Calu3 (cell line): ENCODE data around the gene CDC5L. TPM values are rescaled to one million over a fixed set of nuclear protein-coding genes. Genes with fewer than 3 reads are reported as not detected.

Source experiments
- BruUV-seq: library from RNA; stranded (reverse); fragments of 400-500 nt; replicated peaks from 2 replicates; lab custom pipeline; 2021; lab: Mats Ljungman, UMichigan
- CTCF ChIA-PET: fragments of 300-600 bp; sonication (Branson Sonifier 250); formaldehyde crosslinking; loops from one replicate; lab custom pipeline; 2022; ENCODE audit warnings: antibody characterized with exemption; lab: Charles Lee
- DNase-seq: peaks from one replicate; pipeline ENCODE4 v3.0.0; 2022
- H3K27ac Mint-ChIP-seq: one replicate; pipeline ENCODE4 v1.8.0; 2022; ENCODE audit warnings: mixed read lengths; ENCODE audit not compliant: unreplicated experiment
- H3K27me3 Mint-ChIP-seq: one replicate; pipeline ENCODE4 v1.8.0; 2022; ENCODE audit warnings: mixed read lengths; ENCODE audit not compliant: unreplicated experiment
- H3K36me3 Mint-ChIP-seq: one replicate; pipeline ENCODE4 v1.8.0; 2022; ENCODE audit warnings: mild to moderate bottlenecking, moderate library complexity, mixed read lengths; ENCODE audit not compliant: insufficient read depth, unreplicated experiment
- H3K4me1 Mint-ChIP-seq: one replicate; pipeline ENCODE4 v1.8.0; 2022; ENCODE audit warnings: mild to moderate bottlenecking, low read depth, mixed read lengths; ENCODE audit not compliant: unreplicated experiment
- H3K4me3 Mint-ChIP-seq: one replicate; pipeline ENCODE4 v1.8.0; 2022; ENCODE audit warnings: mild to moderate bottlenecking, low read depth, moderate library complexity, mixed read lengths; ENCODE audit not compliant: unreplicated experiment
- H3K9me3 Mint-ChIP-seq: one replicate; pipeline ENCODE4 v1.8.0; 2022; ENCODE audit warnings: low read depth, mixed read lengths; ENCODE audit not compliant: unreplicated experiment
- intact Hi-C: fragments of 100-400 bp; cut with micrococcal nuclease; formaldehyde crosslinking; loops from one replicate; pipeline ENCODE4 v1.10.0; 2022; ENCODE audit not compliant: unreplicated experiment
- total RNA-seq: library from RNA; stranded (reverse); gene quantifications from 2 replicates; pipeline ENCODE4 v1.2.3, GENCODE V29; 2022
- TF ChIP-seq, protein P1 (sequence below): fragments of 200-600 bp; IDR thresholded peaks from one replicate; pipeline ENCODE4 v1.8.0; 2022; ENCODE audit warnings: antibody characterized with exemption; ENCODE audit not compliant: unreplicated experiment

The CDC5L gene
- total RNA-seq, 1 experiment from 2014 or later = 43.4 TPM

- BruUV-seq = no TSS peak
- H3K27me3 Mint-ChIP-seq = no peaks in the 10 kb centered on the region
- DNase-seq = no peak
- intact Hi-C loops = no loop called here
- no peaks in the 10 kb centered on the region for H3K4me1 Mint-ChIP-seq
- peaks cover 52% of the 10 kb centered on the region for H3K36me3 Mint-ChIP-seq
- no peaks in the 10 kb centered on the region for H3K9me3 Mint-ChIP-seq
- no peak overlapping the region for H3K4me3 Mint-ChIP-seq
- TF ChIP-seq, protein P1, sequence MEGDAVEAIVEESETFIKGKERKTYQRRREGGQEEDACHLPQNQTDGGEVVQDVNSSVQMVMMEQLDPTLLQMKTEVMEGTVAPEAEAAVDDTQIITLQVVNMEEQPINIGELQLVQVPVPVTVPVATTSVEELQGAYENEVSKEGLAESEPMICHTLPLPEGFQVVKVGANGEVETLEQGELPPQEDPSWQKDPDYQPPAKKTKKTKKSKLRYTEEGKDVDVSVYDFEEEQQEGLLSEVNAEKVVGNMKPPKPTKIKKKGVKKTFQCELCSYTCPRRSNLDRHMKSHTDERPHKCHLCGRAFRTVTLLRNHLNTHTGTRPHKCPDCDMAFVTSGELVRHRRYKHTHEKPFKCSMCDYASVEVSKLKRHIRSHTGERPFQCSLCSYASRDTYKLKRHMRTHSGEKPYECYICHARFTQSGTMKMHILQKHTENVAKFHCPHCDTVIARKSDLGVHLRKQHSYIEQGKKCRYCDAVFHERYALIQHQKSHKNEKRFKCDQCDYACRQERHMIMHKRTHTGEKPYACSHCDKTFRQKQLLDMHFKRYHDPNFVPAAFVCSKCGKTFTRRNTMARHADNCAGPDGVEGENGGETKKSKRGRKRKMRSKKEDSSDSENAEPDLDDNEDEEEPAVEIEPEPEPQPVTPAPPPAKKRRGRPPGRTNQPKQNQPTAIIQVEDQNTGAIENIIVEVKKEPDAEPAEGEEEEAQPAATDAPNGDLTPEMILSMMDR = no peak
- no peak overlapping the region for H3K27ac Mint-ChIP-seq
- CTCF ChIA-PET = no interaction called here
These were observed 17.2 kb downstream of the CDC5L start for GRCh38 chr6:44404715-44405099.

DNA sequence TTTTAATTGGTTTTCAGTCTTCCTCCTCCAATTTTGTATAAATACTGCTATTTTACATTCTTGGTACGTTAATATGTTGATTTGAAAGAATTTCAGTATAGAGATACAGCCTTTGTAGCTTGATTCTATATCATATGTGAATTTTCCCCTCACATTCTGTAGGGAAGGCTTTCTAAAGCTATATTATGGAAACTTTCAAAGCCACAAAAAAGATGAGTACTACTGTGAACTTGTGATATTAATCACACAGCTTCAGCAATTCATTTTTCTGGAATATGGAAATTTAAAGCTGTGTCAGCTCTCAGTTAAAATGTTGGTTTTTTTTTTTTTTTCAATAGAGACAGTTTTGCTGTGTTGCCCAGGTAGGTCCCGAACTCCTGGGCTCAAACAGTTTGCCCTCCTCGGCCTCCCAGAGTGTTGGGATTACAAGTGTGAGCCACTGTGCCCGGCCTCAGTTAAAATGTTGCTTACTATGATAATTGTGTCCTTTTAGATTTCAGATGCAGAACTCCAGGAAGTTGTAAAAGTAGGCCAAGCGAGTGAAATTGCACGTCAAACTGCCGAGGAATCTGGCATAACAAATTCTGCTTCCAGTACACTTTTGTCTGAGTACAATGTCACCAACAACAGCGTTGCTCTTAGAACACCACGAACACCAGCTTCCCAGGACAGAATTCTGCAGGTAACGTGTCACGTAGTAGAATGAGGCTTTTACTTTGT, 20.6 kb downstream of the CDC5L start:
- no peaks in the 10 kb centered on the region for H3K27me3 Mint-ChIP-seq
- BruUV-seq = no TSS peak
- H3K9me3 Mint-ChIP-seq = no peaks in the 10 kb centered on the region
- H3K36me3 Mint-ChIP-seq = peaks cover 70% of the 10 kb centered on the region
- TF ChIP-seq, protein P1 = no peak
- H3K4me3 Mint-ChIP-seq = no peak overlapping the region
- intact Hi-C loops = no loop called here
- no peaks in the 10 kb centered on the region for H3K4me1 Mint-ChIP-seq
- CTCF ChIA-PET = interaction anchor here (0.6 kb wide), 1 partner anchor 810 kb away, joined by 4 read pairs; no protein-coding TSS in a partner anchor
- no peak overlapping the region for H3K27ac Mint-ChIP-seq
- no peak for DNase-seq

DNA sequence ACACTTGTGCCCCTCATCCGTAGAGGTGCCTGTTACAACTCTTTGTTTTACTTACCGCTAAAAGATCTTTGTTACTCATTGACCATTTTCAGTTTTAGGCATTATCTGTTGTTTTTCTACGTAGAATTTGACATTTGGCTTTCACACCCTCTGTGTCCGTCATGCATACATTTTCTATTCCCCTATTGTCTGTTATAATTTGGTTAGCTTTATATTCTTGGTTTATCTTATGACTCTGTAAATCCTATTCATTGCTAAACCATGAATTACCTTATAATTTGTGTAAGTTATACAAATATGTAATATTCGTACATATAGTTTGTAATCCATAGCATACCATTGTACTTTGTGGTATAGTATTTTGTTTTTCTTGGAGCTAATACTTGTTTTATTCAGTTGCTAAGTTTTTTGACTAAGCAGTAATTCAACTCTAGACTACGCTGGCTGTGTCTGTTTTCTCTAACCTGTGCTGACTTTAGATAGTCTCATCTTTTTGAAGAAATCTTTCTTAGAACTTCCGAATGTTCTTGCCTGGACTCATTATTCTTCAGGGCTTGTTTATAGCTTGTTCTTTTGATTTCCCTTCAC, 21.8 kb downstream of the CDC5L start:
- Mint-ChIP-seq H3K27me3 (no peaks in the 10 kb centered on the region), H3K4me3 (no peak overlapping the region), H3K36me3 (peaks cover 61% of the 10 kb centered on the region), H3K27ac (no peak overlapping the region), H3K9me3 (no peaks in the 10 kb centered on the region), H3K4me1 (no peaks in the 10 kb centered on the region)
- no TSS peak for BruUV-seq
- DNase-seq = no peak
- intact Hi-C loops = no loop called here
- TF ChIP-seq, protein P1 = no peak
- CTCF ChIA-PET = interaction anchor here (0.6 kb wide), 1 partner anchor 982 kb away, joined by 4 read pairs; the partner anchor contains the start of gene ABCC10

GRCh38 chr6:44410363-44410762, 22.9 kb downstream of the CDC5L start:
- peaks cover 58% of the 10 kb centered on the region for H3K36me3 Mint-ChIP-seq

More at GRCh38 chr6:44410363-44410762, 22.9 kb downstream of the CDC5L start:
- Mint-ChIP-seq H3K27me3 (no peaks in the 10 kb centered on the region), H3K4me3 (no peak overlapping the region), H3K4me1 (peaks cover 9% of the 10 kb centered on the region), H3K9me3 (no peaks in the 10 kb centered on the region), H3K27ac (no peak overlapping the region)
- CTCF ChIA-PET = no interaction called here
- no TSS peak for BruUV-seq
- intact Hi-C loops = no loop called here
- no peak for DNase-seq
- TF ChIP-seq, protein P1 = no peak
